SK-N-SH (cell line): ENCODE data around the gene CTCF. TPM values are rescaled to one million over a fixed set of nuclear protein-coding genes. Genes with fewer than 3 reads are reported as not detected.
A peak's percentile ranks its signal among the peaks of the same experiment; 100 is the strongest.

Experiments used
- CTCF ChIA-PET: fragments of 300-600, 350-600 bp; formaldehyde crosslinking; extraction: SDS; loops from one replicate; lab custom pipeline; 2021; lab: Yijun Ruan, JAX
- POLR2A ChIA-PET: fragments of 350-600 bp; sonication (Branson Sonifier 250); formaldehyde crosslinking; extraction: SDS; loops from one replicate; lab custom pipeline; 2020; ENCODE audit warnings: antibody characterized with exemption, inconsistent platforms; lab: Yijun Ruan, JAX
- DNase-seq: peaks from one replicate; pipeline ENCODE4 v3.0.0; 2012
- H2AFZ ChIP-seq: fragments of 200-600 bp; sonication (generic); 2 replicates; pipeline ENCODE4 v1.8.1; 2016; ENCODE audit warnings: antibody characterized with exemption, mild to moderate bottlenecking, low read depth
- H3F3A ChIP-seq: fragments of 200-600 bp; sonication (generic); replicated peaks from 2 replicates; pipeline ENCODE3; 2016; ENCODE audit warnings: antibody characterized with exemption, mild to moderate bottlenecking; ENCODE audit not compliant: insufficient read depth
- H3K27ac ChIP-seq, 2 experiments: fragments of 200-500 bp in 1 of 2; fragments of 200-600 bp in 1 of 2; sonication (Bioruptor generic) in 1 of 2; sonication (generic), shearing (Covaris generic) in 1 of 2; 2 replicates each; pipeline versions ENCODE4 v1.5.1 to v1.6.1; 2014 to 2016; ENCODE audit warnings: low read depth in 2 of 2, inconsistent platforms in 1 of 2, low read length in 1 of 2, mild to moderate bottlenecking in 1 of 2, mixed read lengths in 1 of 2
- H3K27me3 ChIP-seq: fragments of 200-600 bp; sonication (generic), shearing (Covaris generic); 2 replicates; pipeline ENCODE4 v1.6.1; 2016; ENCODE audit warnings: mixed run types; ENCODE audit not compliant: insufficient read depth
- H3K36me3 ChIP-seq, 2 experiments: fragments of 200-500 bp in 1 of 2; fragments of 200-600 bp in 1 of 2; sonication (Bioruptor generic) in 1 of 2; sonication (generic) in 1 of 2; replicated peaks in 1 of 2; 2 replicates each; pipeline versions ENCODE3 to v1.5.1; 2014 to 2016; ENCODE audit warnings: low read length in 1 of 2, mild to moderate bottlenecking in 1 of 2; ENCODE audit not compliant: insufficient read depth in 2 of 2, control insufficient read depth in 1 of 2
- H3K4me1 ChIP-seq, 2 experiments: fragments of 200-500 bp in 1 of 2; fragments of 200-600 bp in 1 of 2; sonication (Bioruptor generic) in 1 of 2; sonication (generic), shearing (Covaris generic) in 1 of 2; 2 replicates each; pipeline versions ENCODE4 v1.5.1 to v1.6.1; 2014 to 2016; ENCODE audit warnings: low read depth in 1 of 2, low read length in 1 of 2, mixed run types in 1 of 2; ENCODE audit not compliant: insufficient read depth in 2 of 2, control insufficient read depth in 1 of 2
- H3K4me2 ChIP-seq: fragments of 200-600 bp; sonication (generic), shearing (Covaris generic); 2 replicates; pipeline ENCODE4 v1.6.1; 2017; ENCODE audit warnings: mixed run types
- H3K4me3 ChIP-seq, 2 experiments: fragments of 200-500 bp in 1 of 2; fragments of 200-600 bp in 1 of 2; sonication (Bioruptor generic) in 1 of 2; sonication (generic), shearing (Covaris generic) in 1 of 2; 2 replicates each; pipeline versions ENCODE4 v1.5.1 to v1.8.1; 2014 to 2016; ENCODE audit warnings: low read depth in 2 of 2, inconsistent platforms in 1 of 2, low read length in 1 of 2, mild to moderate bottlenecking in 1 of 2, mixed read lengths in 1 of 2, moderate library complexity in 1 of 2
- H3K79me2 ChIP-seq: fragments of 200-600 bp; sonication (generic); 2 replicates; pipeline ENCODE4 v1.8.1; 2017; ENCODE audit warnings: mild to moderate bottlenecking; ENCODE audit not compliant: insufficient read depth
- H3K9ac ChIP-seq: fragments of 200-600 bp; sonication (generic); 2 replicates; pipeline ENCODE4 v1.6.1; 2017; ENCODE audit warnings: mixed run types
- H3K9me2 ChIP-seq: fragments of 200-600 bp; sonication (generic); 2 replicates; pipeline ENCODE4 v1.6.1; 2017; ENCODE audit warnings: mixed run types
- H3K9me3 ChIP-seq: fragments of 200-600 bp; sonication (generic); 2 replicates; pipeline ENCODE4 v1.6.1; 2017; ENCODE audit warnings: mixed run types, mild to moderate bottlenecking, moderate library complexity
- H4K20me1 ChIP-seq: fragments of 200-600 bp; sonication (generic); 2 replicates; pipeline ENCODE4 v1.6.1; 2017; ENCODE audit warnings: mild to moderate bottlenecking, mixed run types; ENCODE audit not compliant: insufficient read depth
- CHD2 ChIP-seq: fragments of 150-350 bp; IDR thresholded peaks from 2 replicates; pipeline ENCODE4 v1.6.1; 2018; ENCODE audit warnings: low read length; ENCODE audit not compliant: partially characterized antibody
- ELF1 ChIP-seq: IDR thresholded peaks from 2 replicates; pipeline ENCODE4 v1.4.0; 2012
- EZH2phosphoT487 ChIP-seq: fragments of 200-600 bp; sonication (generic); IDR thresholded peaks from 2 replicates; pipeline ENCODE4 v1.6.1; 2017; ENCODE audit warnings: low read depth, mixed run types, mild to moderate bottlenecking, antibody characterized with exemption, moderate library complexity, borderline replicate concordance
- FOSL2 ChIP-seq: IDR thresholded peaks from 2 replicates; pipeline ENCODE4 v1.4.0; 2012; ENCODE audit warnings: low read depth, mild to moderate bottlenecking, moderate library complexity, borderline replicate concordance
- FOXM1 ChIP-seq: IDR thresholded peaks from 2 replicates; pipeline ENCODE4 v1.4.0; 2012; ENCODE audit warnings: low read depth, mild to moderate bottlenecking
- GATA2 ChIP-seq: sonication (generic); formaldehyde crosslinking; IDR thresholded peaks from 2 replicates; pipeline ENCODE4 v1.5.0; 2020; ENCODE audit warnings: mild to moderate bottlenecking, missing genetic modification reagents
- JUND ChIP-seq: IDR thresholded peaks from 2 replicates; pipeline ENCODE4 v1.4.0; 2012
- MAX ChIP-seq: IDR thresholded peaks from 2 replicates; pipeline ENCODE4 v1.4.0; 2012; ENCODE audit warnings: low read depth
- POLR2AphosphoS5 ChIP-seq: IDR thresholded peaks from 2 replicates; pipeline ENCODE4 v1.6.1; 2012; ENCODE audit warnings: low read depth, low read length
- RAD21 ChIP-seq: IDR thresholded peaks from 2 replicates; pipeline ENCODE4 v1.6.1; 2012; ENCODE audit warnings: mild to moderate bottlenecking, low read length
- RCOR1 ChIP-seq: fragments of 150-350 bp; IDR thresholded peaks from 2 replicates; pipeline ENCODE4 v1.6.1; 2017; ENCODE audit warnings: antibody characterized with exemption, low read length
- RXRA ChIP-seq: IDR thresholded peaks from 2 replicates; pipeline ENCODE4 v1.4.0; 2012; ENCODE audit warnings: low read depth, mild to moderate bottlenecking, borderline replicate concordance
- SMC3 ChIP-seq: IDR thresholded peaks from 2 replicates; pipeline ENCODE4 v1.6.1; 2012; ENCODE audit warnings: low read depth, low read length, improper control_type of control experiment
- TAF1 ChIP-seq: IDR thresholded peaks from 2 replicates; pipeline ENCODE4 v1.6.1; 2012; ENCODE audit warnings: low read depth, mild to moderate bottlenecking, low read length, moderate library complexity, borderline replicate concordance
- TCF12 ChIP-seq: IDR thresholded peaks from 2 replicates; pipeline ENCODE4 v1.4.0; 2012
- TEAD4 ChIP-seq: IDR thresholded peaks from 2 replicates; pipeline ENCODE4 v1.4.0; 2012; ENCODE audit warnings: mild to moderate bottlenecking, borderline replicate concordance; ENCODE audit not compliant: insufficient read depth
- USF1 ChIP-seq: IDR thresholded peaks from 2 replicates; pipeline ENCODE4 v1.4.0; 2012; ENCODE audit warnings: low read depth, borderline replicate concordance
- ZBTB33 ChIP-seq: IDR thresholded peaks from 2 replicates; pipeline ENCODE4 v1.4.0; 2012; ENCODE audit warnings: low read depth, borderline replicate concordance
- WGBS: methylation state at CpG from one replicate; pipeline ENCODE4 v1.1.6; 2017; ENCODE audit warnings: low lambda C conversion rate; 5-methylcytosine and 5-hydroxymethylcytosine counted together
- polyA plus RNA-seq, 3 experiments: library from polyadenylated mRNA; depleted of rRNA; stranded (reverse); fragments of >200 nt; gene quantifications; 2 replicates each; pipeline ENCODE4 v1.2.3, GENCODE V29; 2012
- TF ChIP-seq, protein P1 (sequence below): IDR thresholded peaks from 2 replicates; pipeline ENCODE4 v1.6.1; 2012; ENCODE audit warnings: mild to moderate bottlenecking, low read depth, low read length, moderate library complexity

CTCF gene
- polyA plus RNA-seq, 1 of the 3 experiments (the other 2 are of a cell fraction): 19.6 TPM

DNA sequence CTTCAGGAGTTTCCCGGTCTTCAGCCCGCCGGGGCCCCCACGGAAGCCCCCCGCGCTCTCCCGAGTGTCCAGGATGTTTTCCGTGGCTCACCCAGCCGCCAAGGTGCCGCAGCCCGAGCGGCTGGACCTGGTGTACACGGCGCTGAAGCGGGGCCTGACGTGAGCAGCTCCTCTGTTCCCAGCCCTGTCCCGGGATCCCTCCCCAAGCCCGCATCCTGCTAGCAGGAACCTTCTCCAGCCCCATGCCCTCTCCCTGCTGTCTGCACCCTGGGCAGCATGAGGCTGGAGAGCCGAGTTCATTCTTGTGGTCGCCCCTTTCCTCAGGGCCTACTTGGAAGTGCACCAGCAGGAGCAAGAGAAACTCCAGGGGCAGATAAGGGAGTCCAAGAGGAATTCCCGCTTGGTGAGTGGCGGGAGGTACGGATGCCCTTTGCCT, 23.6 kb upstream of the CTCF start (continued):
- TF ChIP-seq GATA2: no peak
- no peak for TF ChIP-seq TAF1
- TF ChIP-seq CHD2: no peak

GRCh38 chr16:67539271-67539670, 23.1 kb upstream of the CTCF start:
- 92% methylated on average over 4 of the region's 4 CpGs for WGBS
- POLR2A ChIA-PET: interaction anchor here (1.8 kb wide), 1 partner anchor 13 kb away, joined by 3 read pairs; no protein-coding TSS in a partner anchor
- Histone ChIP-seq H3K27ac (no peak overlapping the region), H4K20me1 (peaks cover 77% of the 10 kb centered on the region), H3K79me2 (peaks cover 60% of the 10 kb centered on the region), H3K4me3 (no peak overlapping the region), H3K4me2 (peak overlapping the region; percentile 98; the same call in 1 of the 2 replicates), H3K9me3 (no peaks in the 10 kb centered on the region), H3K4me1 (peaks cover 0 to 3% of the 10 kb centered on the region in 2 experiments; a peak in 1 of 4 replicates), H3K27me3 (no peaks in the 10 kb centered on the region), H2AFZ (no peak overlapping the region), H3K36me3 (peaks cover 28 to 34% of the 10 kb centered on the region in 2 experiments), H3K9ac (no peak overlapping the region), H3F3A (peaks cover 10% of the 10 kb centered on the region), H3K9me2 (no peaks in the 10 kb centered on the region)
- no peak for DNase-seq
- CTCF ChIA-PET: interaction anchor here (1.0 to 5.5 kb wide), 5 partner anchors 8 to 106 kb away, joined by 3 to 72 read pairs (median 6); partner anchors contain the start of gene CARMIL2
- TF ChIP-seq POLR2AphosphoS5 (no peak), TCF12 (no peak), TAF1 (no peak), SMC3 (no peak), FOXM1 (no peak), RCOR1 (no peak), USF1 (no peak), MAX (no peak), TEAD4 (no peak), ZBTB33 (no peak), EZH2phosphoT487 (no peak), RXRA (no peak), ELF1 (no peak), JUND (no peak), RAD21 (no peak), FOSL2 (no peak)
- TF ChIP-seq, protein P1, sequence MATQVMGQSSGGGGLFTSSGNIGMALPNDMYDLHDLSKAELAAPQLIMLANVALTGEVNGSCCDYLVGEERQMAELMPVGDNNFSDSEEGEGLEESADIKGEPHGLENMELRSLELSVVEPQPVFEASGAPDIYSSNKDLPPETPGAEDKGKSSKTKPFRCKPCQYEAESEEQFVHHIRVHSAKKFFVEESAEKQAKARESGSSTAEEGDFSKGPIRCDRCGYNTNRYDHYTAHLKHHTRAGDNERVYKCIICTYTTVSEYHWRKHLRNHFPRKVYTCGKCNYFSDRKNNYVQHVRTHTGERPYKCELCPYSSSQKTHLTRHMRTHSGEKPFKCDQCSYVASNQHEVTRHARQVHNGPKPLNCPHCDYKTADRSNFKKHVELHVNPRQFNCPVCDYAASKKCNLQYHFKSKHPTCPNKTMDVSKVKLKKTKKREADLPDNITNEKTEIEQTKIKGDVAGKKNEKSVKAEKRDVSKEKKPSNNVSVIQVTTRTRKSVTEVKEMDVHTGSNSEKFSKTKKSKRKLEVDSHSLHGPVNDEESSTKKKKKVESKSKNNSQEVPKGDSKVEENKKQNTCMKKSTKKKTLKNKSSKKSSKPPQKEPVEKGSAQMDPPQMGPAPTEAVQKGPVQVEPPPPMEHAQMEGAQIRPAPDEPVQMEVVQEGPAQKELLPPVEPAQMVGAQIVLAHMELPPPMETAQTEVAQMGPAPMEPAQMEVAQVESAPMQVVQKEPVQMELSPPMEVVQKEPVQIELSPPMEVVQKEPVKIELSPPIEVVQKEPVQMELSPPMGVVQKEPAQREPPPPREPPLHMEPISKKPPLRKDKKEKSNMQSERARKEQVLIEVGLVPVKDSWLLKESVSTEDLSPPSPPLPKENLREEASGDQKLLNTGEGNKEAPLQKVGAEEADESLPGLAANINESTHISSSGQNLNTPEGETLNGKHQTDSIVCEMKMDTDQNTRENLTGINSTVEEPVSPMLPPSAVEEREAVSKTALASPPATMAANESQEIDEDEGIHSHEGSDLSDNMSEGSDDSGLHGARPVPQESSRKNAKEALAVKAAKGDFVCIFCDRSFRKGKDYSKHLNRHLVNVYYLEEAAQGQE: no peak
